GM12872 (cell line): ENCODE results near the gene CSRP1.

ENCODE experiments used
- TF ChIP-seq, protein P1 (sequence below): IDR thresholded peaks from 3 replicates; pipeline ENCODE4 v1.5.1; 2011; ENCODE audit warnings: low read depth, mild to moderate bottlenecking, low read length, moderate library complexity; ENCODE audit not compliant: insufficient read depth

CSRP1 gene

GRCh38 chr1:201456499-201457309 is 50.2 kb downstream of the CSRP1 start:
- TF ChIP-seq, protein P1, sequence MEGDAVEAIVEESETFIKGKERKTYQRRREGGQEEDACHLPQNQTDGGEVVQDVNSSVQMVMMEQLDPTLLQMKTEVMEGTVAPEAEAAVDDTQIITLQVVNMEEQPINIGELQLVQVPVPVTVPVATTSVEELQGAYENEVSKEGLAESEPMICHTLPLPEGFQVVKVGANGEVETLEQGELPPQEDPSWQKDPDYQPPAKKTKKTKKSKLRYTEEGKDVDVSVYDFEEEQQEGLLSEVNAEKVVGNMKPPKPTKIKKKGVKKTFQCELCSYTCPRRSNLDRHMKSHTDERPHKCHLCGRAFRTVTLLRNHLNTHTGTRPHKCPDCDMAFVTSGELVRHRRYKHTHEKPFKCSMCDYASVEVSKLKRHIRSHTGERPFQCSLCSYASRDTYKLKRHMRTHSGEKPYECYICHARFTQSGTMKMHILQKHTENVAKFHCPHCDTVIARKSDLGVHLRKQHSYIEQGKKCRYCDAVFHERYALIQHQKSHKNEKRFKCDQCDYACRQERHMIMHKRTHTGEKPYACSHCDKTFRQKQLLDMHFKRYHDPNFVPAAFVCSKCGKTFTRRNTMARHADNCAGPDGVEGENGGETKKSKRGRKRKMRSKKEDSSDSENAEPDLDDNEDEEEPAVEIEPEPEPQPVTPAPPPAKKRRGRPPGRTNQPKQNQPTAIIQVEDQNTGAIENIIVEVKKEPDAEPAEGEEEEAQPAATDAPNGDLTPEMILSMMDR = no peak

DNA sequence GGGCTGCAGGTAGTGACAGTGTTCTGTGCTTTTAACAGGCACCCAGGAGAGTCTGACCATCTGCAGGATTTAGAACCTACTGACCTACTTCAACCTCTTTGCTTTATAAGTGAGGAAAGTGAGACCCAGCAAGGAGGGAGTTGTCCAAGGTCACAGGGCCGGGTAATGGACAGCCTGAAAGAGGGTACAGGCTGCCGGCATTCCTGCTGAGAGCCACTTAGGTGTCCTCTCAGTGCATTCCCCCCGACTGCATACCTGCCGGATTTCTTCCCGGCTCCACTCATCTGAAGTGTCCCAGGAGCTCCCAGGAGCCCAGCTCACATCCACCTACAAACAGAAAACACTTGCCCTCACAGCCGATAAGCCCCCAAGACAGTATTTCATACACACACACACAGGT is 51.8 kb downstream of the CSRP1 start:
- TF ChIP-seq, protein P1 = no peak

- TF ChIP-seq, protein P1 = no peak
Measured at GRCh38 chr1:201454608-201455007, 52.3 kb downstream of the CSRP1 start.

DNA sequence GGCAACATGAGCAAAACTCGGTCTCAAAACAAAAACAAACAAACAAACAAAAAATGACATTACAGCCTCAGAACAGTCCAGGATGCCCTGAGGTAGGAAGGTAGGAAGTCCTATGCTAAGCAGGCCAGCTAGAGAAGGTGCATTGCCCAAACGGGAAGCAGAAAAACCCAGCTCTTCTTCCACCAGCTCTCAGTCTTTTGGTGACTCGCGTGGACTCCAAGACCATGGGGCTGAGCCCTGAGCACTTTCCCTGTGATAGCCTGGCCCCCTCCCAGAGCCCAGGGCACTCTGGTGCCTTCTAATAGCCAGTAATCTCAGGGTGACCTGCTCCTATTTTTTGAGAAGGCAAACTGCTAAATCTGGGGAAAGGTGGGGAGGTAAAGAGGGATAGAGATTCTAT is 54.1 kb downstream of the CSRP1 start:
- TF ChIP-seq, protein P1 = no peak

GRCh38 chr1:201450721-201451291 is 56.1 kb downstream of the CSRP1 start:
- TF ChIP-seq, protein P1 = no peak

DNA sequence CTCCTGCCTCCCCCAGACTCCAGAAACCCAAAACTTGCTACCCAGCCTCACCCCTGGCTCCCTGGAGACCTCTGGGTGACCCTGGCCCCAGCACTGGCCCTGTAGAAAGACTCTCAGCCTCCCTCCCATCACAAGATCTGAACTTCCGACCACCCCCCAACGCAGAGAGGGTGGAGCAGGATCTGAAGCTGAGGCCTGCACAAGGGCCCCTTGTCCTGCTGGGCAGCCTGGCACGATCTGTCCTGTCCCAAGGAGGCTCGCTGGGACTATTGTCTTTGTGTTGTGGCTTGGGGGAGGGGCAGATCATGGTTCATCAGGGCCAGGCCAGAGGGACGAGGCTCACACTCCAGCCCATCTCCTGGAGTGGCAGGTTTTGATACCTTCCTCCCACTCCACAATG is 57.9 kb downstream of the CSRP1 start:
- TF ChIP-seq, protein P1 = no peak

- TF ChIP-seq, protein P1 = peak; percentile 93
Measured at GRCh38 chr1:201447903-201448871, 58.7 kb downstream of the CSRP1 start.
